Endothelial cell of umbilical vein (primary cell): Measurements from ENCODE around the gene BORCS5. TPM values are rescaled to one million over a fixed set of nuclear protein-coding genes. Genes with fewer than 3 reads are reported as not detected.

Experiments
- BruUV-seq: library from RNA; stranded (reverse); fragments of 400-500 nt; replicated peaks from 2 replicates; lab custom pipeline; 2021; lab: Mats Ljungman, UMichigan
- CTCF ChIA-PET: fragments of 300-600, 350-600 bp; sonication (Branson Sonifier 250); formaldehyde crosslinking; loops from one replicate; lab custom pipeline; 2021; ENCODE audit warnings: antibody characterized with exemption, inconsistent platforms; lab: Charles Lee
- POLR2A ChIA-PET: fragments of 300-600, 350-600 bp; sonication (Branson Sonifier 250); formaldehyde crosslinking; loops from one replicate; lab custom pipeline; 2021; ENCODE audit warnings: antibody characterized with exemption, inconsistent platforms; lab: Charles Lee
- DNase-seq: peaks from one replicate; pipeline ENCODE4 v3.0.0-alpha.2; 2011; ENCODE audit warnings: low read depth, low spot score
- FAIRE-seq: peaks from 2 replicates; lab custom pipeline; 2011; peaks lifted over from hg19 to GRCh38; lab: Jason Lieb, UNC
- H2AFZ ChIP-seq: 2 replicates; pipeline ENCODE4 v1.6.0; 2012; ENCODE audit warnings: low read depth, low read length, control low read depth, inconsistent platforms
- H3K27ac ChIP-seq: 2 replicates; pipeline ENCODE4 v1.5.1; 2011; ENCODE audit warnings: low read depth, mild to moderate bottlenecking, control low read depth, low read length, moderate library complexity; ENCODE audit not compliant: insufficient read depth
- H3K27me3 ChIP-seq, 2 experiments: 2 replicates each; pipeline versions ENCODE4 v1.6.0 to v1.6.1; 2011; ENCODE audit warnings: low read length in 2 of 2, mixed read lengths in 1 of 2; ENCODE audit not compliant: control insufficient read depth in 2 of 2, insufficient read depth in 2 of 2
- H3K36me3 ChIP-seq, 2 experiments: 2 replicates in 1 of 2; 3 replicates in 1 of 2; pipeline ENCODE4 v1.5.1; 2011; ENCODE audit warnings: low read length in 2 of 2, mild to moderate bottlenecking in 1 of 2, moderate library complexity in 1 of 2; ENCODE audit not compliant: control insufficient read depth in 2 of 2, insufficient read depth in 2 of 2; ENCODE audit errors: extremely low read depth in 1 of 2
- H3K4me1 ChIP-seq: 3 replicates; pipeline ENCODE4 v1.5.1; 2011; ENCODE audit warnings: mild to moderate bottlenecking, low read length; ENCODE audit not compliant: control insufficient read depth, insufficient read depth; ENCODE audit errors: extremely low read depth
- H3K4me2 ChIP-seq: 2 replicates; pipeline ENCODE4 v1.6.1; 2011; ENCODE audit warnings: low read length, control low read depth, mixed read lengths; ENCODE audit not compliant: insufficient read depth
- H3K4me3 ChIP-seq, 3 experiments: fragments of 200-600 bp in 1 of 3; sonication (generic), shearing (Covaris generic) in 1 of 3; replicated peaks in 1 of 3; 2 replicates each; pipeline ENCODE4 v1.5.1; 2011 to 2016; ENCODE audit warnings: control low read depth in 3 of 3, low read length in 3 of 3, mild to moderate bottlenecking in 2 of 3, inconsistent platforms in 1 of 3, low read depth in 1 of 3, moderate library complexity in 1 of 3; ENCODE audit not compliant: insufficient read depth in 1 of 3
- H3K79me2 ChIP-seq: 2 replicates; pipeline ENCODE4 v1.6.0; 2012; ENCODE audit warnings: low read length, inconsistent platforms; ENCODE audit not compliant: control insufficient read depth, insufficient read depth
- H3K9ac ChIP-seq: replicated peaks from 2 replicates; pipeline ENCODE3; 2011; ENCODE audit warnings: low read length, control low read depth; ENCODE audit not compliant: insufficient read depth; ENCODE audit errors: extremely low read depth
- H3K9me1 ChIP-seq: replicated peaks from 3 replicates; pipeline ENCODE4 v1.6.0; 2011; ENCODE audit warnings: mild to moderate bottlenecking, low read length; ENCODE audit not compliant: control insufficient read depth, insufficient read depth; ENCODE audit errors: extremely low read depth
- H3K9me3 ChIP-seq: replicated peaks from 2 replicates; pipeline ENCODE4 v1.5.1; 2012; ENCODE audit warnings: low read length, inconsistent platforms; ENCODE audit not compliant: control insufficient read depth, insufficient read depth
- H4K20me1 ChIP-seq: replicated peaks from 2 replicates; pipeline ENCODE3; 2011; ENCODE audit warnings: mild to moderate bottlenecking, low read length; ENCODE audit not compliant: control insufficient read depth, insufficient read depth; ENCODE audit errors: extremely low read depth
- CTCF ChIP-seq, 2 donors: IDR thresholded peaks; 1 replicate in 1 of 2; 2 replicates in 1 of 2; pipeline ENCODE4 v1.5.1; 2011; ENCODE audit warnings: low read length in 2 of 2, mild to moderate bottlenecking in 2 of 2, moderate library complexity in 2 of 2, control low read depth in 1 of 2, inconsistent platforms in 1 of 2, low read depth in 1 of 2; ENCODE audit not compliant: insufficient read depth in 1 of 2; ENCODE audit errors: extremely low read depth in 1 of 2
- EZH2 ChIP-seq: IDR thresholded peaks from 2 replicates; pipeline ENCODE4 v1.6.1; 2012; ENCODE audit warnings: borderline replicate concordance, low read depth, mild to moderate bottlenecking, moderate library complexity, low read length, inconsistent platforms; ENCODE audit not compliant: severe bottlenecking
- FOS ChIP-seq: IDR thresholded peaks from 2 replicates; pipeline ENCODE4 v1.6.1; 2011; ENCODE audit warnings: mild to moderate bottlenecking, low read length, moderate library complexity, borderline replicate concordance; ENCODE audit not compliant: insufficient read depth
- GATA2 ChIP-seq: IDR thresholded peaks from 2 replicates; pipeline ENCODE4 v1.7.0; 2011; ENCODE audit warnings: low read depth, mild to moderate bottlenecking, moderate library complexity, mixed read lengths, low read length; ENCODE audit not compliant: insufficient read length, insufficient read depth
- JUN ChIP-seq: IDR thresholded peaks from 2 replicates; pipeline ENCODE4 v1.6.1; 2011; ENCODE audit warnings: borderline replicate concordance, low read depth; ENCODE audit not compliant: insufficient read length, insufficient read depth
- MAX ChIP-seq: IDR thresholded peaks from 2 replicates; pipeline ENCODE4 v1.6.1; 2011; ENCODE audit not compliant: insufficient read depth, insufficient read length
- MYC ChIP-seq: IDR thresholded peaks from one replicate; pipeline ENCODE4 v1.6.1; 2011; ENCODE audit warnings: mild to moderate bottlenecking, low read depth, low read length
- POLR2A ChIP-seq: IDR thresholded peaks from 2 replicates; pipeline ENCODE4 v1.6.1; 2012; ENCODE audit warnings: low read depth, mild to moderate bottlenecking, control low read depth, low read length
- POLR2AphosphoS5 ChIP-seq: IDR thresholded peaks from 2 replicates; pipeline ENCODE4 v1.6.1; 2012; ENCODE audit warnings: low read depth, mild to moderate bottlenecking, control low read depth, low read length, moderate library complexity; ENCODE audit not compliant: insufficient read depth
- dilution Hi-C: fragments of 300-500 bp; cut with MboI; formaldehyde crosslinking; loops from one replicate; pipeline ENCODE4 v1.15.0; 2019; ENCODE audit warnings: low sequenced_read_pairs; ENCODE audit not compliant: extremely low pct_ligation_motif_present
- intact Hi-C: fragments of 100-400 bp; cut with micrococcal nuclease; formaldehyde crosslinking; loops from one replicate; pipeline ENCODE4 v1.10.0; 2022
- polyA plus RNA-seq, 4 experiments: library from polyadenylated mRNA; depleted of rRNA in 3 of 4; stranded (reverse) in 3 of 4; unstranded in 1 of 4; fragments of >200 nt; gene quantifications; 2 replicates each; pipeline versions ENCODE4 v1.2.1 to v1.2.3, GENCODE V29; 2011 to 2012; ENCODE audit warnings: missing spikeins in 1 of 4
- total RNA-seq: library from RNA; stranded (reverse); gene quantifications from 2 replicates; pipeline ENCODE4 v1.2.3, GENCODE V29; 2021

BORCS5 gene
- total and polyA plus RNA-seq, 2 donors (not counting 3 experiments of a cell fraction or from before 2014, with no cell fraction given) = 8.3 to 10.5 TPM

GRCh38 chr12:12440784-12441428 lies 84.0 kb downstream of the BORCS5 start:
- peak overlapping the region; percentile 97 for H3K27ac ChIP-seq
- intact Hi-C loops = no loop called here
- H3K4me1 ChIP-seq = peaks cover 54% of the 10 kb centered on the region
- no peak for FAIRE-seq
- H3K36me3 ChIP-seq = no peaks in the 10 kb centered on the region
- TF ChIP-seq POLR2A = no peak
- TF ChIP-seq JUN = no peak
- no peak for TF ChIP-seq GATA2
- TF ChIP-seq MYC = no peak
- no peak for TF ChIP-seq MAX
- no peak for TF ChIP-seq EZH2
- no peak for TF ChIP-seq FOS
- TF ChIP-seq POLR2AphosphoS5 = no peak
- TF ChIP-seq CTCF (IDR thresholded peaks at IDR 0.05; ENCODE audit: extremely low read depth in 1 of 2, insufficient read depth in 1 of 2, low read depth in 1 of 2, low read length in 2 of 2) = no peak
- H3K9me3 ChIP-seq = no peaks in the 10 kb centered on the region
- H3K79me2 ChIP-seq = peaks cover 1% of the 10 kb centered on the region
- H3K4me3 ChIP-seq = no peak overlapping the region
- BruUV-seq = no TSS peak
- no peak overlapping the region for H3K9ac ChIP-seq
- no peaks in the 10 kb centered on the region for H3K27me3 ChIP-seq
- H4K20me1 ChIP-seq = no peaks in the 10 kb centered on the region
- H3K4me2 ChIP-seq = no peak overlapping the region
- CTCF ChIA-PET = no interaction called here
- H3K9me1 ChIP-seq = no peaks in the 10 kb centered on the region
- DNase-seq = no peak
- no peak overlapping the region for H2AFZ ChIP-seq
- dilution Hi-C loops = no loop called here
- POLR2A ChIA-PET = no interaction called here
